ENCODE measurements around the gene JARID2. TPM values are rescaled to one million over a fixed set of nuclear protein-coding genes. Genes with fewer than 3 reads are reported as not detected.
A peak's percentile ranks its signal among the peaks of the same experiment; 100 is the strongest.

Gene JARID2
- total and polyA plus RNA-seq, 9 of the 15 experiments (the other 6 are each of a cell fraction or from before 2014, with no cell fraction given), result 5.0 to 29.0 (median 15.6) TPM

- TF ChIP-seq PHF20 (IDR thresholded peaks at IDR 0.05; ENCODE audit: partially characterized antibody), result no peak
- peak; percentile 42; the same call in 1 of the 2 replicates for TF ChIP-seq E2F4 (CRISPR knock-in tag; IDR thresholded peaks at IDR 0.05; ENCODE audit: low read depth)
- TF ChIP-seq MLLT1 (IDR thresholded peaks at IDR 0.05), result no peak
- TF ChIP-seq ZC3H8 (IDR thresholded peaks at IDR 0.05), result no peak
- no peak for TF ChIP-seq ZNF586 (CRISPR knock-in tag; conservative IDR thresholded peaks at IDR 0.05)
- TF ChIP-seq HDAC1 (IDR thresholded peaks at IDR 0.05), result no peak
- no peak for TF ChIP-seq FOXP4 (CRISPR knock-in tag; IDR thresholded peaks at IDR 0.05; ENCODE audit: borderline replicate concordance)
- TF ChIP-seq NR2C1 (IDR thresholded peaks at IDR 0.05), result no peak
- no peak for TF ChIP-seq NR2C1 (tag; IDR thresholded peaks at IDR 0.05)
- TF ChIP-seq FOXK2 (conservative IDR thresholded peaks at IDR 0.05 in 1 of 2, IDR thresholded peaks at IDR 0.05 in 1 of 2; ENCODE audit: low read depth in 2 of 2), result peak in 1 of 2 experiments; percentile 33; a peak in 1 of 4 replicates
- no peak for TF ChIP-seq GTF3C2 (IDR thresholded peaks at IDR 0.05; ENCODE audit: borderline replicate concordance, extremely low read depth, insufficient read length)
- TF ChIP-seq POU5F1 (IDR thresholded peaks at IDR 0.05; ENCODE audit: borderline replicate concordance, low read depth, low read length, partially characterized antibody), result no peak
- TF ChIP-seq BCL6 (CRISPR knock-in tag; IDR thresholded peaks at IDR 0.05), result no peak
- TF ChIP-seq ZNF12 (CRISPR knock-in tag; IDR thresholded peaks at IDR 0.05), result no peak
- TF ChIP-seq SRSF7 (optimal IDR thresholded peaks at IDR 0.05; ENCODE audit: low read depth, low read length), result no peak
Observed at GRCh38 chr6:15551798-15552197, 305.9 kb downstream of the JARID2 start (continued).

All from K562 (cell line).